Mucosa of descending colon (tissue), 3 donors: ENCODE data around the gene PTPN2. TPM values are rescaled to one million over a fixed set of nuclear protein-coding genes. Genes with fewer than 3 reads are reported as not detected.
"Not testable (repeated sequence)": the region's sequence is repeated elsewhere in the genome, so short reads cannot be mapped to it uniquely, and the experiment has no call there.

Source experiments
- ATAC-seq: fragments of 200-7000 bp; cut with Tn5 transposase; one replicate; pipeline ENCODE4 v1.9.1; 2020; ENCODE audit warnings: mild to moderate bottlenecking, moderate library complexity
- DNase-seq, 3 donors: peaks; one replicate each; pipeline ENCODE4 v3.0.0-alpha.2; 2020
- H3K36me3 ChIP-seq: fragments of 200-600 bp; one replicate; pipeline ENCODE4 v1.8.0; 2021; ENCODE audit warnings: low read depth, mild to moderate bottlenecking
- H3K4me1 ChIP-seq: fragments of 200-600 bp; one replicate; pipeline ENCODE4 v1.8.0; 2021; ENCODE audit warnings: low read depth, mild to moderate bottlenecking
- H3K4me3 ChIP-seq: fragments of 200-600 bp; one replicate; pipeline ENCODE4 v1.8.0; 2021; ENCODE audit warnings: mild to moderate bottlenecking
- H3K9me3 ChIP-seq: fragments of 200-600 bp; one replicate; pipeline ENCODE4 v1.8.0; 2021; ENCODE audit warnings: mild to moderate bottlenecking
- CTCF ChIP-seq: fragments of 200-600 bp; IDR thresholded peaks from one replicate; pipeline ENCODE4 v1.8.0; 2022; ENCODE audit warnings: antibody characterized with exemption, mild to moderate bottlenecking
- intact Hi-C, 2 donors: fragments of 100-400 bp; cut with DNase I in 1 of 2; cut with micrococcal nuclease in 1 of 2; formaldehyde crosslinking; loops; one replicate each; pipeline versions ENCODE4 v1.11.0 to v1.11.1; 2022; cut with DNase I, micrococcal nuclease
- total RNA-seq, 3 donors: library from RNA; stranded (reverse); fragmentation: NEBNext Ultra II Directional in 2 of 3; extraction: Animal tissue kit (Norgen Biotek cat#: 25700) in 2 of 3; gene quantifications; one replicate each; pipeline versions ENCODE4 v1.2.1 to v1.2.4, GENCODE V29; 2021 to 2023
- donor health status: DM: no; HTN: no; CAD: no; lungs with moderate emphysema.
- donor health status: DM: no; HTN: no; CAD: no.
- donor health status: DM: no; HTN: yes; CAD: no.

The PTPN2 gene
- total RNA-seq, 3 donors from 2014 or later, result 28.9 to 42.0 (median 38.4) TPM

- no peaks in the 10 kb centered on the region for H3K9me3 ChIP-seq
- intact Hi-C loops, result no loop called here
- no peak overlapping the region for H3K4me3 ChIP-seq
- ATAC-seq (no peak), DNase-seq (no peak)
- no peak for TF ChIP-seq CTCF
- no peaks in the 10 kb centered on the region for H3K36me3 ChIP-seq
- H3K4me1 ChIP-seq, result no peaks in the 10 kb centered on the region
Measured at GRCh38 chr18:12906119-12906518, 22.1 kb upstream of the PTPN2 start.

- Histone ChIP-seq H3K4me1 (no peaks in the 10 kb centered on the region), H3K36me3 (no peaks in the 10 kb centered on the region), H3K9me3 (no peaks in the 10 kb centered on the region), H3K4me3 (no peak overlapping the region)
- DNase-seq (no peak), ATAC-seq (no peak)
- intact Hi-C loops, result no loop called here
- no peak for TF ChIP-seq CTCF
Measured at GRCh38 chr18:12904012-12904516, 20.0 kb upstream of the PTPN2 start.

- ATAC-seq, H3K4me1 ChIP-seq, H3K36me3 ChIP-seq, H3K9me3 ChIP-seq, intact Hi-C loops, DNase-seq, H3K4me3 ChIP-seq: not testable (repeated sequence)
Measured at GRCh38 chr18:12901208-12901607, 17.2 kb upstream of the PTPN2 start.

- ATAC-seq, H3K36me3 ChIP-seq, H3K4me3 ChIP-seq, DNase-seq, H3K9me3 ChIP-seq, H3K4me1 ChIP-seq, intact Hi-C loops: not testable (repeated sequence)
Measured at GRCh38 chr18:12896784-12897333, 12.8 kb upstream of the PTPN2 start.

GRCh38 chr18:12895626-12896025, 11.6 kb upstream of the PTPN2 start:
- ATAC-seq (no peak), DNase-seq (no peak)
- H3K9me3 ChIP-seq, result no peaks in the 10 kb centered on the region
- H3K4me1 ChIP-seq, result no peaks in the 10 kb centered on the region
- H3K36me3 ChIP-seq, result no peaks in the 10 kb centered on the region
- no peak for TF ChIP-seq CTCF
- H3K4me3 ChIP-seq, result no peak overlapping the region
- intact Hi-C loops, result no loop called here

GRCh38 chr18:12895014-12895413, 11.0 kb upstream of the PTPN2 start:
- H3K9me3 ChIP-seq, result no peaks in the 10 kb centered on the region
- intact Hi-C loops, result no loop called here
- TF ChIP-seq CTCF, result no peak
- H3K36me3 ChIP-seq, result no peaks in the 10 kb centered on the region
- no peak overlapping the region for H3K4me3 ChIP-seq
- ATAC-seq (no peak), DNase-seq (no peak)
- no peaks in the 10 kb centered on the region for H3K4me1 ChIP-seq

GRCh38 chr18:12891561-12891960, 7.5 kb upstream of the PTPN2 start:
- Histone ChIP-seq H3K36me3 (no peaks in the 10 kb centered on the region), H3K9me3 (no peaks in the 10 kb centered on the region), H3K4me1 (no peaks in the 10 kb centered on the region), H3K4me3 (no peak overlapping the region)
- no peak for DNase-seq
- no peak for ATAC-seq
- TF ChIP-seq CTCF, result no peak
- intact Hi-C loops, result no loop called here
